HG02642 (cell line): ENCODE measurements around the gene CD28.
"Not testable (repeated sequence)": the region's sequence is repeated elsewhere in the genome, so short reads cannot be mapped to it uniquely, and the experiment has no call there.

Experiments used
- ATAC-seq: cut with Tn5 transposase; IDR thresholded peaks from one replicate; pipeline ENCODE4 v1.9.1; 2021; ENCODE audit warnings: mild to moderate bottlenecking; ENCODE audit not compliant: unreplicated experiment, poor library complexity

The CD28 gene

GRCh38 chr2:203780231-203780630, 73.8 kb downstream of the CD28 start:
- no peak for ATAC-seq

- ATAC-seq = no peak
Measured at GRCh38 chr2:203781151-203781550, 74.7 kb downstream of the CD28 start.

- ATAC-seq = no peak
Measured at GRCh38 chr2:203782262-203782976, 76.0 kb downstream of the CD28 start.

- ATAC-seq = no peak
Measured at GRCh38 chr2:203783496-203784203, 77.2 kb downstream of the CD28 start.

GRCh38 chr2:203784710-203785270, 78.4 kb downstream of the CD28 start:
- not testable (repeated sequence) for ATAC-seq

GRCh38 chr2:203785391-203786110, 79.1 kb downstream of the CD28 start:
- ATAC-seq = not testable (repeated sequence)

GRCh38 chr2:203786549-203787351, 80.3 kb downstream of the CD28 start:
- ATAC-seq = no peak

- ATAC-seq = no peak
Measured at GRCh38 chr2:203787979-203788378, 81.5 kb downstream of the CD28 start.
